Fibroblast of lung (primary cell): ENCODE data around the gene PRUNE2. TPM values are rescaled to one million over a fixed set of nuclear protein-coding genes. Genes with fewer than 3 reads are reported as not detected.

Source experiments
- DNase-seq, 2 donors: peaks; one replicate each; pipeline versions ENCODE4 v3.0.0 to v3.0.0-alpha.2; 2010; ENCODE audit warnings: low read depth in 2 of 2
- H2AFZ ChIP-seq: 2 replicates; pipeline ENCODE4 v1.5.1; 2012; ENCODE audit warnings: low read length, control low read depth, inconsistent platforms
- H3K27ac ChIP-seq: 2 replicates; pipeline ENCODE4 v1.5.1; 2011; ENCODE audit warnings: low read length, control low read depth; ENCODE audit not compliant: insufficient read depth
- H3K27me3 ChIP-seq: 2 replicates; pipeline ENCODE4 v1.5.1; 2011; ENCODE audit warnings: mild to moderate bottlenecking, low read length; ENCODE audit not compliant: control insufficient read depth, insufficient read depth
- H3K36me3 ChIP-seq: 2 replicates; pipeline ENCODE4 v1.5.1; 2011; ENCODE audit warnings: low read length; ENCODE audit not compliant: control insufficient read depth, insufficient read depth
- H3K4me1 ChIP-seq: 2 replicates; pipeline ENCODE4 v1.5.1; 2011; ENCODE audit warnings: low read length; ENCODE audit not compliant: control insufficient read depth, insufficient read depth; ENCODE audit errors: extremely low read depth
- H3K4me2 ChIP-seq: 2 replicates; pipeline ENCODE4 v1.5.1; 2011; ENCODE audit warnings: low read length, control low read depth; ENCODE audit not compliant: insufficient read depth; ENCODE audit errors: extremely low read depth
- H3K4me3 ChIP-seq, 4 experiments: fragments of 200-600 bp in 1 of 4; sonication (generic) in 1 of 4; replicated peaks in 1 of 4; 2 replicates each; pipeline ENCODE4 v1.5.1; 2011 to 2016; ENCODE audit warnings: low read length in 4 of 4, low read depth in 3 of 4, mild to moderate bottlenecking in 3 of 4, control low read depth in 2 of 4, inconsistent platforms in 1 of 4, mixed read lengths in 1 of 4; ENCODE audit not compliant: insufficient read depth in 1 of 4; ENCODE audit errors: control extremely low read depth in 1 of 4
- H3K79me2 ChIP-seq: 2 replicates; pipeline ENCODE4 v1.5.1; 2012; ENCODE audit warnings: mild to moderate bottlenecking, low read length, inconsistent platforms; ENCODE audit not compliant: control insufficient read depth, insufficient read depth
- H3K9ac ChIP-seq: 2 replicates; pipeline ENCODE4 v1.5.1; 2011; ENCODE audit warnings: mild to moderate bottlenecking, low read length, control low read depth; ENCODE audit not compliant: insufficient read depth
- H3K9me3 ChIP-seq: 2 replicates; pipeline ENCODE4 v1.5.1; 2012; ENCODE audit warnings: low read depth, low read length; ENCODE audit not compliant: control insufficient read depth, insufficient read depth
- H4K20me1 ChIP-seq: 2 replicates; pipeline ENCODE4 v1.5.1; 2011; ENCODE audit warnings: low read length; ENCODE audit not compliant: control insufficient read depth, insufficient read depth; ENCODE audit errors: extremely low read depth
- EZH2 ChIP-seq: IDR thresholded peaks from 2 replicates; pipeline ENCODE4 v1.5.1; 2012; ENCODE audit warnings: low read length, control low read depth, mild to moderate bottlenecking; ENCODE audit errors: missing control alignments
- polyA plus RNA-seq, 2 donors: library from polyadenylated mRNA; depleted of rRNA in 1 of 2; stranded (reverse) in 1 of 2; unstranded in 1 of 2; fragments of >200 nt; gene quantifications; 2 replicates each; pipeline ENCODE4 v1.2.1, GENCODE V29; 2011 to 2012; ENCODE audit warnings: missing spikeins in 1 of 2
- total RNA-seq: library from RNA; depleted of rRNA; stranded (reverse); fragments of >200 nt; gene quantifications from 2 replicates; pipeline ENCODE4 v1.2.1, GENCODE V29; 2014
- TF ChIP-seq, protein P1 (sequence below), 2 donors: IDR thresholded peaks in 1 of 2; conservative IDR thresholded peaks in 1 of 2; 1 replicate in 1 of 2; 2 replicates in 1 of 2; pipeline ENCODE4 v1.5.1; 2011 to 2012; ENCODE audit warnings: low read length in 2 of 2, control low read depth in 1 of 2, inconsistent platforms in 1 of 2, low read depth in 1 of 2, mild to moderate bottlenecking in 1 of 2

PRUNE2 gene
- total and polyA plus RNA-seq, 2 donors (not counting 1 experiment from before 2014, with no cell fraction given): 5.4 to 95.6 TPM

GRCh38 chr9:76944011-76944410 is 38.1 kb upstream of the PRUNE2 start:
- no peak overlapping the region for H3K27ac ChIP-seq
- no peak overlapping the region for H2AFZ ChIP-seq
- H4K20me1 ChIP-seq: no peaks in the 10 kb centered on the region
- H3K36me3 ChIP-seq: no peaks in the 10 kb centered on the region
- H3K9ac ChIP-seq: no peak overlapping the region
- no peak overlapping the region for H3K4me3 ChIP-seq
- H3K79me2 ChIP-seq: no peaks in the 10 kb centered on the region
- DNase-seq: no peak
- no peaks in the 10 kb centered on the region for H3K27me3 ChIP-seq
- H3K4me1 ChIP-seq: no peaks in the 10 kb centered on the region
- H3K4me2 ChIP-seq: no peak overlapping the region
- no peaks in the 10 kb centered on the region for H3K9me3 ChIP-seq
- TF ChIP-seq, protein P1, sequence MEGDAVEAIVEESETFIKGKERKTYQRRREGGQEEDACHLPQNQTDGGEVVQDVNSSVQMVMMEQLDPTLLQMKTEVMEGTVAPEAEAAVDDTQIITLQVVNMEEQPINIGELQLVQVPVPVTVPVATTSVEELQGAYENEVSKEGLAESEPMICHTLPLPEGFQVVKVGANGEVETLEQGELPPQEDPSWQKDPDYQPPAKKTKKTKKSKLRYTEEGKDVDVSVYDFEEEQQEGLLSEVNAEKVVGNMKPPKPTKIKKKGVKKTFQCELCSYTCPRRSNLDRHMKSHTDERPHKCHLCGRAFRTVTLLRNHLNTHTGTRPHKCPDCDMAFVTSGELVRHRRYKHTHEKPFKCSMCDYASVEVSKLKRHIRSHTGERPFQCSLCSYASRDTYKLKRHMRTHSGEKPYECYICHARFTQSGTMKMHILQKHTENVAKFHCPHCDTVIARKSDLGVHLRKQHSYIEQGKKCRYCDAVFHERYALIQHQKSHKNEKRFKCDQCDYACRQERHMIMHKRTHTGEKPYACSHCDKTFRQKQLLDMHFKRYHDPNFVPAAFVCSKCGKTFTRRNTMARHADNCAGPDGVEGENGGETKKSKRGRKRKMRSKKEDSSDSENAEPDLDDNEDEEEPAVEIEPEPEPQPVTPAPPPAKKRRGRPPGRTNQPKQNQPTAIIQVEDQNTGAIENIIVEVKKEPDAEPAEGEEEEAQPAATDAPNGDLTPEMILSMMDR (conservative IDR thresholded peaks at IDR 0.05 in 1 of 2, IDR thresholded peaks at IDR 0.05 in 1 of 2; ENCODE audit: low read depth in 1 of 2, low read length in 2 of 2): no peak
- TF ChIP-seq EZH2: no peak

GRCh38 chr9:76943054-76943453 is 37.1 kb upstream of the PRUNE2 start:
- H3K9me3 ChIP-seq: no peaks in the 10 kb centered on the region
- no peaks in the 10 kb centered on the region for H3K27me3 ChIP-seq
- no peak overlapping the region for H3K27ac ChIP-seq
- H2AFZ ChIP-seq: no peak overlapping the region
- H3K4me3 ChIP-seq: no peak overlapping the region
- no peaks in the 10 kb centered on the region for H3K36me3 ChIP-seq
- H3K79me2 ChIP-seq: no peaks in the 10 kb centered on the region
- TF ChIP-seq, protein P1 (conservative IDR thresholded peaks at IDR 0.05 in 1 of 2, IDR thresholded peaks at IDR 0.05 in 1 of 2; ENCODE audit: low read depth in 1 of 2, low read length in 2 of 2): no peak
- no peak for TF ChIP-seq EZH2
- no peak overlapping the region for H3K9ac ChIP-seq
- DNase-seq: no peak
- no peaks in the 10 kb centered on the region for H4K20me1 ChIP-seq
- H3K4me1 ChIP-seq: no peaks in the 10 kb centered on the region
- H3K4me2 ChIP-seq: no peak overlapping the region

GRCh38 chr9:76932757-76933156 is 26.8 kb upstream of the PRUNE2 start:
- no peak overlapping the region for H3K4me2 ChIP-seq
- H3K4me3 ChIP-seq: no peak overlapping the region
- no peak overlapping the region for H3K27ac ChIP-seq
- TF ChIP-seq EZH2: no peak
- TF ChIP-seq, protein P1 (conservative IDR thresholded peaks at IDR 0.05 in 1 of 2, IDR thresholded peaks at IDR 0.05 in 1 of 2; ENCODE audit: low read depth in 1 of 2, low read length in 2 of 2): no peak
- H3K27me3 ChIP-seq: peaks cover 2% of the 10 kb centered on the region
- no peaks in the 10 kb centered on the region for H3K79me2 ChIP-seq
- no peak overlapping the region for H2AFZ ChIP-seq
- H3K9ac ChIP-seq: no peak overlapping the region
- no peaks in the 10 kb centered on the region for H3K36me3 ChIP-seq
- no peaks in the 10 kb centered on the region for H3K4me1 ChIP-seq
- H4K20me1 ChIP-seq: no peaks in the 10 kb centered on the region
- H3K9me3 ChIP-seq: no peaks in the 10 kb centered on the region
- peak in 1 of 2 donors; percentile 42 for DNase-seq
